T-helper 17 cell (primary cell): ENCODE results near the gene DIAPH3. TPM values are rescaled to one million over a fixed set of nuclear protein-coding genes. Genes with fewer than 3 reads are reported as not detected.
"Not testable (repeated sequence)": the region's sequence is repeated elsewhere in the genome, so short reads cannot be mapped to it uniquely, and the experiment has no call there.

ENCODE experiments used
- ATAC-seq: fragments of 150-1000 bp; cut with Tn5 transposase; 2 replicates; pipeline ENCODE4 v1.10.0; 2021; ENCODE audit warnings: mild to moderate bottlenecking, moderate library complexity
- DNase-seq, 3 donors: peaks; one replicate each; pipeline versions ENCODE4 v3.0.0 to v3.0.0-alpha.2; 2020 to 2021
- H3K9me3 ChIP-seq: one replicate; pipeline ENCODE4 v1.7.0; 2013; ENCODE audit warnings: low read length, mild to moderate bottlenecking; ENCODE audit not compliant: control insufficient read depth, poor library complexity, severe bottlenecking
- H3K27ac Mint-ChIP-seq: one replicate; pipeline ENCODE4 v1.8.0; 2022; ENCODE audit warnings: mild to moderate bottlenecking, moderate library complexity, mixed read lengths
- H3K27me3 Mint-ChIP-seq: one replicate; pipeline ENCODE4 v1.8.0; 2022; ENCODE audit warnings: mixed read lengths
- H3K36me3 Mint-ChIP-seq: one replicate; pipeline ENCODE4 v1.8.0; 2022; ENCODE audit warnings: low read depth, mixed read lengths
- H3K4me1 Mint-ChIP-seq: one replicate; pipeline ENCODE4 v1.8.0; 2022; ENCODE audit warnings: mild to moderate bottlenecking, mixed read lengths
- H3K4me3 Mint-ChIP-seq: one replicate; pipeline ENCODE4 v1.8.0; 2022; ENCODE audit warnings: mild to moderate bottlenecking, moderate library complexity, mixed read lengths
- total RNA-seq, 4 donors: library from RNA in 2 of 4; stranded (reverse) in 2 of 4; gene quantifications; one replicate each; pipeline ENCODE4 v1.2.3 and lab custom pipeline; 2022 to 2026

Gene DIAPH3
- total RNA-seq, 2 donors from 2014 or later = 0.42 TPM; not detected in 1

- no peak for DNase-seq
- Mint-ChIP-seq H3K27ac (no peak overlapping the region), H3K27me3 (no peaks in the 10 kb centered on the region), H3K36me3 (no peaks in the 10 kb centered on the region), H3K4me1 (no peaks in the 10 kb centered on the region), H3K4me3 (no peak overlapping the region)
- ATAC-seq = no peak
- no peaks in the 10 kb centered on the region for H3K9me3 ChIP-seq
These were observed 97.5 kb downstream of the DIAPH3 start for GRCh38 chr13:60066226-60066625.

- DNase-seq = no peak
- Mint-ChIP-seq H3K4me3 (no peak overlapping the region), H3K36me3 (no peaks in the 10 kb centered on the region), H3K4me1 (no peaks in the 10 kb centered on the region), H3K27me3 (no peaks in the 10 kb centered on the region), H3K27ac (no peak overlapping the region)
- no peaks in the 10 kb centered on the region for H3K9me3 ChIP-seq
- ATAC-seq = no peak
These were observed 101.2 kb downstream of the DIAPH3 start for GRCh38 chr13:60062502-60062901.

- H3K4me3 Mint-ChIP-seq = no peak overlapping the region
- no peaks in the 10 kb centered on the region for H3K27me3 Mint-ChIP-seq
- no peaks in the 10 kb centered on the region for H3K36me3 Mint-ChIP-seq
- H3K4me1 Mint-ChIP-seq = no peaks in the 10 kb centered on the region
- no peak overlapping the region for H3K27ac Mint-ChIP-seq
- DNase-seq = no peak
- no peak for ATAC-seq
- no peaks in the 10 kb centered on the region for H3K9me3 ChIP-seq
These were observed 102.0 kb downstream of the DIAPH3 start for GRCh38 chr13:60061737-60062136.

GRCh38 chr13:60051754-60052285, 111.9 kb downstream of the DIAPH3 start:
- no peak for ATAC-seq
- no peak overlapping the region for H3K4me3 Mint-ChIP-seq
- no peak overlapping the region for H3K27ac Mint-ChIP-seq
- no peaks in the 10 kb centered on the region for H3K9me3 ChIP-seq
- H3K27me3 Mint-ChIP-seq = no peaks in the 10 kb centered on the region
- H3K4me1 Mint-ChIP-seq = no peaks in the 10 kb centered on the region
- peaks cover 2% of the 10 kb centered on the region for H3K36me3 Mint-ChIP-seq
- DNase-seq = no peak

- not testable (repeated sequence) for H3K27ac Mint-ChIP-seq, ATAC-seq, H3K36me3 Mint-ChIP-seq, H3K27me3 Mint-ChIP-seq, DNase-seq, H3K4me3 Mint-ChIP-seq, H3K9me3 ChIP-seq, H3K4me1 Mint-ChIP-seq
These were observed 115.4 kb downstream of the DIAPH3 start for GRCh38 chr13:60048353-60048752.

GRCh38 chr13:60047918-60048317, 115.8 kb downstream of the DIAPH3 start:
- ATAC-seq (no peak), DNase-seq (no peak)
- Mint-ChIP-seq H3K36me3 (peaks cover 2% of the 10 kb centered on the region), H3K27ac (no peak overlapping the region), H3K27me3 (no peaks in the 10 kb centered on the region), H3K4me1 (no peaks in the 10 kb centered on the region), H3K4me3 (no peak overlapping the region)
- no peaks in the 10 kb centered on the region for H3K9me3 ChIP-seq

- no peaks in the 10 kb centered on the region for H3K36me3 Mint-ChIP-seq
- no peak overlapping the region for H3K4me3 Mint-ChIP-seq
- no peaks in the 10 kb centered on the region for H3K9me3 ChIP-seq
- H3K27me3 Mint-ChIP-seq = no peaks in the 10 kb centered on the region
- no peak overlapping the region for H3K27ac Mint-ChIP-seq
- no peak for ATAC-seq
- H3K4me1 Mint-ChIP-seq = no peaks in the 10 kb centered on the region
- no peak for DNase-seq
These were observed 119.4 kb downstream of the DIAPH3 start for GRCh38 chr13:60044321-60044720.

- DNase-seq (no peak), ATAC-seq (no peak)
- H3K27ac Mint-ChIP-seq = no peak overlapping the region
- no peaks in the 10 kb centered on the region for H3K9me3 ChIP-seq
- H3K36me3 Mint-ChIP-seq = no peaks in the 10 kb centered on the region
- H3K4me3 Mint-ChIP-seq = no peak overlapping the region
- no peaks in the 10 kb centered on the region for H3K4me1 Mint-ChIP-seq
- H3K27me3 Mint-ChIP-seq = no peaks in the 10 kb centered on the region
These were observed 120.5 kb downstream of the DIAPH3 start for GRCh38 chr13:60043262-60043661.

- not testable (repeated sequence) for H3K27ac Mint-ChIP-seq, DNase-seq, H3K36me3 Mint-ChIP-seq
These were observed 123.1 kb downstream of the DIAPH3 start for GRCh38 chr13:60040668-60041067.

GRCh38 chr13:60035874-60036273, 127.9 kb downstream of the DIAPH3 start:
- ATAC-seq = no peak
- H3K36me3 Mint-ChIP-seq = no peaks in the 10 kb centered on the region

More at GRCh38 chr13:60040668-60041067, 123.1 kb downstream of the DIAPH3 start:
- H3K4me1 Mint-ChIP-seq, ATAC-seq, H3K4me3 Mint-ChIP-seq, H3K9me3 ChIP-seq, H3K27me3 Mint-ChIP-seq: not testable (repeated sequence)

GRCh38 chr13:60032851-60033250, 130.9 kb downstream of the DIAPH3 start:
- H3K9me3 ChIP-seq = no peaks in the 10 kb centered on the region
- H3K36me3 Mint-ChIP-seq = no peaks in the 10 kb centered on the region
- DNase-seq (no peak), ATAC-seq (no peak)
- no peak overlapping the region for H3K27ac Mint-ChIP-seq
- H3K4me3 Mint-ChIP-seq = no peak overlapping the region
- H3K27me3 Mint-ChIP-seq = no peaks in the 10 kb centered on the region
- H3K4me1 Mint-ChIP-seq = no peaks in the 10 kb centered on the region

More at GRCh38 chr13:60035874-60036273, 127.9 kb downstream of the DIAPH3 start:
- no peaks in the 10 kb centered on the region for H3K27me3 Mint-ChIP-seq
- H3K4me1 Mint-ChIP-seq = no peaks in the 10 kb centered on the region
- H3K27ac Mint-ChIP-seq = no peak overlapping the region
- no peaks in the 10 kb centered on the region for H3K9me3 ChIP-seq
- H3K4me3 Mint-ChIP-seq = no peak overlapping the region
- no peak for DNase-seq

GRCh38 chr13:60028021-60028420, 135.7 kb downstream of the DIAPH3 start:
- no peaks in the 10 kb centered on the region for H3K9me3 ChIP-seq
- no peak for ATAC-seq
- DNase-seq = no peak
- Mint-ChIP-seq H3K36me3 (no peaks in the 10 kb centered on the region), H3K27me3 (no peaks in the 10 kb centered on the region), H3K4me3 (no peak overlapping the region), H3K27ac (no peak overlapping the region), H3K4me1 (no peaks in the 10 kb centered on the region)

- Mint-ChIP-seq H3K36me3 (no peaks in the 10 kb centered on the region), H3K27ac (no peak overlapping the region), H3K27me3 (no peaks in the 10 kb centered on the region), H3K4me3 (no peak overlapping the region), H3K4me1 (no peaks in the 10 kb centered on the region)
- no peak for ATAC-seq
- no peak for DNase-seq
- H3K9me3 ChIP-seq = no peaks in the 10 kb centered on the region
These were observed 137.4 kb downstream of the DIAPH3 start for GRCh38 chr13:60026286-60026685.

GRCh38 chr13:60020288-60020687, 143.4 kb downstream of the DIAPH3 start:
- no peak overlapping the region for H3K27ac Mint-ChIP-seq
- peaks cover 3% of the 10 kb centered on the region for H3K4me1 Mint-ChIP-seq
- no peak overlapping the region for H3K4me3 Mint-ChIP-seq
- DNase-seq (no peak), ATAC-seq (no peak)
- no peaks in the 10 kb centered on the region for H3K27me3 Mint-ChIP-seq
- no peaks in the 10 kb centered on the region for H3K9me3 ChIP-seq
- no peaks in the 10 kb centered on the region for H3K36me3 Mint-ChIP-seq
